Ovary (tissue), 9 donors: ENCODE results near the gene SHC3. TPM values are rescaled to one million over a fixed set of nuclear protein-coding genes. Genes with fewer than 3 reads are reported as not detected.

Source experiments
- DNase-seq, 5 donors: peaks; one replicate each; pipeline ENCODE4 v3.0.0-alpha.2; 2019 to 2020
- H3K27ac ChIP-seq, 2 donors: fragments of 200-600 bp; one replicate each; pipeline versions ENCODE4 v1.5.1 to v1.8.0; 2019 to 2022
- H3K27me3 ChIP-seq: fragments of 200-600 bp; one replicate; pipeline ENCODE4 v1.8.0; 2022
- H3K36me3 ChIP-seq: fragments of 200-600 bp; sonication (generic); one replicate; pipeline ENCODE4 v1.5.1; 2019
- H3K4me1 ChIP-seq: one replicate; pipeline ENCODE4 v1.8.1; 2013; ENCODE audit warnings: mild to moderate bottlenecking, moderate library complexity; ENCODE audit not compliant: insufficient read depth
- H3K4me3 ChIP-seq: fragments of 200-600 bp; sonication (generic); one replicate; pipeline ENCODE4 v1.5.1; 2017
- H3K9me3 ChIP-seq, 2 donors: fragments of 200-600 bp in 1 of 2; sonication (generic) in 1 of 2; one replicate each; pipeline versions ENCODE4 v1.5.1 to v1.8.1; 2013 to 2019; ENCODE audit warnings: mild to moderate bottlenecking in 1 of 2, moderate library complexity in 1 of 2
- CTCF ChIP-seq, 3 donors: fragments of 450-650 bp in 2 of 3; fragments of 200-600 bp in 1 of 3; IDR thresholded peaks; one replicate each; pipeline versions ENCODE4 v1.5.1 to v1.8.0; 2016 to 2022; ENCODE audit warnings: antibody characterized with exemption in 3 of 3, mild to moderate bottlenecking in 1 of 3
- EP300 ChIP-seq: sonication (generic); formaldehyde crosslinking; IDR thresholded peaks from one replicate; pipeline ENCODE4 v1.6.1; 2017; ENCODE audit warnings: antibody characterized with exemption
- POLR2A ChIP-seq: fragments of 450-650 bp; IDR thresholded peaks from one replicate; pipeline ENCODE4 v1.6.1; 2017; ENCODE audit warnings: antibody characterized with exemption, mild to moderate bottlenecking, moderate library complexity
- WGBS, 3 donors: extraction: QIAGEN DNeasy Blood & Tissue Kit in 1 of 3; methylation state at CpG; one replicate each; pipeline versions ENCODE4 v1.1.5 to v1.1.7; 2013 to 2017; 5-methylcytosine and 5-hydroxymethylcytosine counted together
- intact Hi-C, 4 donors: fragments of 100-400 bp; cut with DNase I; formaldehyde crosslinking; loops; one replicate each; pipeline versions ENCODE4 v1.11.0 to v1.15.1; 2022 to 2023
- polyA plus RNA-seq, 2 donors: library from polyadenylated mRNA; stranded (reverse); fragments of 200-250 nt in 1 of 2; fragments of 350-450 nt in 1 of 2; fragmentation: Illumina TruSeq in 1 of 2; extraction: RNeasy Lipid Tissue Mini Kit (QIAGEN cat#74804) in 1 of 2; gene quantifications; one replicate each; pipeline ENCODE4 v1.2.3, GENCODE V29; 2013 to 2014
- total RNA-seq, 7 donors: library from RNA; depleted of rRNA in 2 of 7; stranded (reverse); fragments of >200 nt in 2 of 7; fragmentation: NEBNext Ultra II Directional in 3 of 7; extraction: Animal tissue kit (Norgen Biotek cat#: 25700) in 3 of 7; gene quantifications; one replicate each; pipeline versions ENCODE4 v1.1.0 to v1.2.4, GENCODE V29; 2016 to 2023
- donor health status: DM: no; HTN: no; CAD: no; lungs with moderate emphysema.
- donor health status: DM: no; HTN: no; CAD: no.
- donor health status: Bipolar disorder and iron deficiency.
- donor health status: DM: yes; HTN: yes; CAD: no.
- donor health status: DM: no; HTN: no; CAD: no.
- donor health status: DM: yes; HTN: yes; CAD: no.

Gene SHC3
- total and polyA plus RNA-seq, 9 donors, result 0.05 to 1.0 (median 0.46) TPM

DNA sequence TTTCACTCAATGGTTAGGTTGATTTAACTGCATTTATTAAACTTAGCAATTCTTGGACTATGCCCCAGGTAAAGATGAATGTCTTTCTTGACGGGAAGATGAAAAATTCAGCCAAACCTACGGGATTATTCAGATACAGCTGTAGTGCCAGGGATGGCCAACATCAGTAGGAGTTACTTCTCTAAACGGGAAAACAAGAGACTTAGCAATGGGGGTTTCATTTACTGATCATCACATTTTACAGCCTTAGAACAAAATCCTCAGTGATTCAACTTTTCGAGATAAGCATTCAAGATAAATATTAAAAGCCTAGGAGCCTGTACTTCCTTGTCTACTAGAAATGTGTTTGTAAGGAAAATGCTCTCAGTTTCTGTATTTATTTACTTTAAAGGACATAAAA is 141.3 kb downstream of the SHC3 start:
- Histone ChIP-seq H3K27me3 (no peaks in the 10 kb centered on the region), H3K36me3 (no peaks in the 10 kb centered on the region), H3K9me3 (no peaks in the 10 kb centered on the region), H3K27ac (no peak overlapping the region), H3K4me1 (no peaks in the 10 kb centered on the region), H3K4me3 (no peak overlapping the region)
- TF ChIP-seq CTCF (IDR thresholded peaks at IDR 0.05), result no peak
- TF ChIP-seq POLR2A, result no peak
- intact Hi-C loops, result no loop called here
- 34 to 42% (median 41%) methylated on average over 4 of the region's 4 CpGs for WGBS, 3 donors
- no peak for DNase-seq

DNA sequence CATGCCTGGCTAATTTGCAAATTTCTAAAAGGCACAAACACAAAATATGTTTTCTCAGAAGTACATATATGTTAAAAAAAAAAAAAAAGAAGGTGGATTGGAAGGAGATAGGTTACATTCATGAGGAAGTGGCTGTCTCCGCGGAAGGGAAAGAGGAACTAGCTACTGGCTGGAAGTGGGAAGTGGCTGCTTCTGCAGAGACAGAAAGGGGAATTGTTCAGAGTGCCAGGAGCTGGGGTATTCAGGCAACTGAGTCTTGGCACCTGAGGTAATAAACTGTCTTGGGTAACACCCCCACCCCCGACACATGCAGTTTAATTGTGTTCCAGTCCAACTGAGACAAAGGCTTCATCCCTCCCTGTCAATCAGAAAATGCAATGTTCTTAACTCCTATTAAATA is 141.7 kb downstream of the SHC3 start:
- H3K36me3 ChIP-seq, result no peaks in the 10 kb centered on the region
- TF ChIP-seq POLR2A, result no peak
- TF ChIP-seq EP300, result no peak
- no peak for TF ChIP-seq CTCF (IDR thresholded peaks at IDR 0.05)
- no peaks in the 10 kb centered on the region for H3K9me3 ChIP-seq
- intact Hi-C loops, result no loop called here
- no peaks in the 10 kb centered on the region for H3K4me1 ChIP-seq
- no peak overlapping the region for H3K27ac ChIP-seq
- 68 to 85% (median 84%) methylated on average over 3 of the region's 3 CpGs for WGBS, 3 donors
- no peak for DNase-seq
- no peaks in the 10 kb centered on the region for H3K27me3 ChIP-seq
- no peak overlapping the region for H3K4me3 ChIP-seq

GRCh38 chr9:89036383-89036782 is 142.2 kb downstream of the SHC3 start:
- intact Hi-C loops, result no loop called here
- no peaks in the 10 kb centered on the region for H3K4me1 ChIP-seq
- no peak overlapping the region for H3K27ac ChIP-seq
- no peak for TF ChIP-seq CTCF (IDR thresholded peaks at IDR 0.05)
- no peak for TF ChIP-seq EP300
- no peak for TF ChIP-seq POLR2A
- H3K4me3 ChIP-seq, result no peak overlapping the region
- no peaks in the 10 kb centered on the region for H3K9me3 ChIP-seq
- no peak for DNase-seq
- no peaks in the 10 kb centered on the region for H3K36me3 ChIP-seq
- WGBS, 3 donors, result 68 to 73% (median 70%) methylated on average over 8 of the region's 8 CpGs
- no peaks in the 10 kb centered on the region for H3K27me3 ChIP-seq

GRCh38 chr9:89032661-89033060 is 146.0 kb downstream of the SHC3 start:
- H3K27me3 ChIP-seq, result no peaks in the 10 kb centered on the region
- H3K27ac ChIP-seq, result no peak overlapping the region
- H3K9me3 ChIP-seq, result no peaks in the 10 kb centered on the region
- intact Hi-C loops, result no loop called here
- H3K4me3 ChIP-seq, result no peak overlapping the region
- TF ChIP-seq EP300 (no peak), POLR2A (no peak), CTCF (IDR thresholded peaks at IDR 0.05) (no peak)
- no peaks in the 10 kb centered on the region for H3K4me1 ChIP-seq
- no peaks in the 10 kb centered on the region for H3K36me3 ChIP-seq
- 67 to 87% (median 86%) methylated on average over 5 of the region's 5 CpGs for WGBS, 3 donors
- no peak for DNase-seq

- no peak for DNase-seq
- Histone ChIP-seq H3K27me3 (no peaks in the 10 kb centered on the region), H3K9me3 (no peaks in the 10 kb centered on the region), H3K27ac (no peak overlapping the region), H3K4me3 (no peak overlapping the region), H3K36me3 (no peaks in the 10 kb centered on the region), H3K4me1 (no peaks in the 10 kb centered on the region)
- intact Hi-C loops, result no loop called here
- WGBS, 3 donors, result 89 to 90% (median 89%) methylated on average over 5 of the region's 5 CpGs
- TF ChIP-seq POLR2A, result no peak
- TF ChIP-seq CTCF (IDR thresholded peaks at IDR 0.05), result no peak
- TF ChIP-seq EP300, result no peak
Measured at GRCh38 chr9:89032173-89032572, 146.4 kb downstream of the SHC3 start.
